SU-DHL-6 (cell line): ENCODE data around the gene HDDC3.

Source experiments
- H2AFZ ChIP-seq: fragments of 200-600 bp; sonication (generic); 2 replicates; pipeline ENCODE4 v1.6.1; 2014; ENCODE audit warnings: low read depth, mild to moderate bottlenecking, moderate library complexity, mixed read lengths, antibody characterized with exemption, low read length; ENCODE audit not compliant: severe bottlenecking
- H3F3A ChIP-seq: fragments of 200-600 bp; shearing (Covaris generic); 2 replicates; pipeline ENCODE4 v1.6.0; 2016; ENCODE audit warnings: antibody characterized with exemption, mild to moderate bottlenecking; ENCODE audit not compliant: insufficient read depth
- H3K27ac ChIP-seq: fragments of 200-600 bp; sonication (generic); 2 replicates; pipeline ENCODE4 v1.5.1; 2016; ENCODE audit warnings: low read depth, mild to moderate bottlenecking, low read length, moderate library complexity, mixed read lengths
- H3K27me3 ChIP-seq: fragments of 200-600 bp; sonication (generic), shearing (Covaris generic); 2 replicates; pipeline ENCODE4 v1.6.0; 2014; ENCODE audit warnings: mild to moderate bottlenecking, low read length
- H3K36me3 ChIP-seq: fragments of 200-600 bp; sonication (generic); 2 replicates; pipeline ENCODE4 v1.6.1; 2014; ENCODE audit warnings: mild to moderate bottlenecking, low read length, mixed read lengths
- H3K4me2 ChIP-seq: fragments of 300-600, 200-600 bp; shearing (Covaris generic), sonication (generic); 2 replicates; pipeline ENCODE4 v1.6.0; 2014; ENCODE audit warnings: low read length, low read depth, mild to moderate bottlenecking; ENCODE audit not compliant: poor library complexity, severe bottlenecking
- H3K4me3 ChIP-seq: fragments of 200-600 bp; sonication (generic); 2 replicates; pipeline ENCODE4 v1.5.1; 2014; ENCODE audit warnings: antibody characterized with exemption, low read length, mild to moderate bottlenecking, mixed read lengths; ENCODE audit not compliant: insufficient read depth, poor library complexity, severe bottlenecking
- H3K79me2 ChIP-seq: fragments of 200-600 bp; sonication (generic); 2 replicates; pipeline ENCODE4 v1.6.1; 2014; ENCODE audit warnings: mild to moderate bottlenecking, low read length, moderate library complexity; ENCODE audit not compliant: insufficient read depth
- H3K9ac ChIP-seq: fragments of 200-600 bp; sonication (generic); 2 replicates; pipeline ENCODE4 v1.7.0; 2014; ENCODE audit warnings: mild to moderate bottlenecking, low read length
- H3K9me2 ChIP-seq: fragments of 200-600 bp; sonication (generic); replicated peaks from 2 replicates; pipeline ENCODE4 v1.6.1; 2014; ENCODE audit warnings: low read length; ENCODE audit not compliant: insufficient read depth
- H3K9me3 ChIP-seq: fragments of 200-600 bp; sonication (generic); 2 replicates; pipeline ENCODE4 v1.6.1; 2014; ENCODE audit warnings: low read length, mixed read lengths; ENCODE audit not compliant: insufficient read depth
- H4K20me1 ChIP-seq: fragments of 200-600 bp; sonication (generic); 2 replicates; pipeline ENCODE4 v1.6.1; 2014; ENCODE audit warnings: low read depth, mild to moderate bottlenecking, antibody characterized with exemption, low read length, moderate library complexity, mixed read lengths
- EZH2phosphoT487 ChIP-seq: fragments of 200-600 bp; sonication (generic), shearing (Covaris generic); conservative IDR thresholded peaks from 2 replicates; pipeline ENCODE4 v1.6.1; 2018; ENCODE audit warnings: mild to moderate bottlenecking, antibody characterized with exemption, low read length, moderate library complexity, mixed read lengths
- TF ChIP-seq, protein P1 (sequence below): fragments of 200-600 bp; sonication (generic); IDR thresholded peaks from one replicate; pipeline ENCODE4 v1.5.1; 2017; ENCODE audit warnings: antibody characterized with exemption, mild to moderate bottlenecking, low read length, moderate library complexity; ENCODE audit not compliant: insufficient read depth, poor library complexity, severe bottlenecking

Gene HDDC3

DNA sequence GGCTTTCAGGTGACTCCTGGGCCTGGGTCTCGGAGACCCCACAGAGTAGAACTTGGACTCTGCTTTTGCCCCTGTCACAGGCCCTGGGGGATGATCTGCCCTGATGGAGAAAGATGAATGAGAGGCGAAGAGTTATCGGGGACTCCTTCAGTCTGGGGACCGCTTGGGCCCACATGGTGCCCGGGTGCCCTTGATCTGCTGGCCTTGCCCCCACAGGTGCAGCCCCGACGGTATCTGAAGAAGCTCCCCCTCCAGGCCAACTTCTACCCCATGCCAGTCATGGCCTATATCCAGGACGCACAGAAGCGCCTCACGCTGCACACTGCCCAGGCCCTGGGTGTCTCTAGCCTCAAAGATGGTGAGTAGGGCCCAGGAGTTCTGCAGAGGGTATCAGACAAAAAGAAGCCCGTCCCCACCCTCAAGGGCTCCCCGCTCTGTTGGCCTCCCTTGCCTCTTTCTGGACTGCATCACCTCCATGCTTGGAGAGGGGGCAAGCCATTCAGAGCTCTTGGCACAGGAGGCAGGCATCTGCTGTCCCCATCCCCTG, 18.9 kb downstream of the HDDC3 start:
- no peak for TF ChIP-seq EZH2phosphoT487
- TF ChIP-seq, protein P1, sequence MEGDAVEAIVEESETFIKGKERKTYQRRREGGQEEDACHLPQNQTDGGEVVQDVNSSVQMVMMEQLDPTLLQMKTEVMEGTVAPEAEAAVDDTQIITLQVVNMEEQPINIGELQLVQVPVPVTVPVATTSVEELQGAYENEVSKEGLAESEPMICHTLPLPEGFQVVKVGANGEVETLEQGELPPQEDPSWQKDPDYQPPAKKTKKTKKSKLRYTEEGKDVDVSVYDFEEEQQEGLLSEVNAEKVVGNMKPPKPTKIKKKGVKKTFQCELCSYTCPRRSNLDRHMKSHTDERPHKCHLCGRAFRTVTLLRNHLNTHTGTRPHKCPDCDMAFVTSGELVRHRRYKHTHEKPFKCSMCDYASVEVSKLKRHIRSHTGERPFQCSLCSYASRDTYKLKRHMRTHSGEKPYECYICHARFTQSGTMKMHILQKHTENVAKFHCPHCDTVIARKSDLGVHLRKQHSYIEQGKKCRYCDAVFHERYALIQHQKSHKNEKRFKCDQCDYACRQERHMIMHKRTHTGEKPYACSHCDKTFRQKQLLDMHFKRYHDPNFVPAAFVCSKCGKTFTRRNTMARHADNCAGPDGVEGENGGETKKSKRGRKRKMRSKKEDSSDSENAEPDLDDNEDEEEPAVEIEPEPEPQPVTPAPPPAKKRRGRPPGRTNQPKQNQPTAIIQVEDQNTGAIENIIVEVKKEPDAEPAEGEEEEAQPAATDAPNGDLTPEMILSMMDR = no peak
- Histone ChIP-seq H3K79me2 (no peaks in the 10 kb centered on the region), H3K27me3 (no peaks in the 10 kb centered on the region), H3K27ac (no peak overlapping the region), H3K9me3 (no peaks in the 10 kb centered on the region), H3F3A (no peaks in the 10 kb centered on the region), H3K4me3 (no peak overlapping the region), H3K4me2 (no peak overlapping the region), H4K20me1 (no peaks in the 10 kb centered on the region), H3K9ac (no peak overlapping the region), H3K9me2 (no peaks in the 10 kb centered on the region), H2AFZ (no peak overlapping the region), H3K36me3 (no peaks in the 10 kb centered on the region)

DNA sequence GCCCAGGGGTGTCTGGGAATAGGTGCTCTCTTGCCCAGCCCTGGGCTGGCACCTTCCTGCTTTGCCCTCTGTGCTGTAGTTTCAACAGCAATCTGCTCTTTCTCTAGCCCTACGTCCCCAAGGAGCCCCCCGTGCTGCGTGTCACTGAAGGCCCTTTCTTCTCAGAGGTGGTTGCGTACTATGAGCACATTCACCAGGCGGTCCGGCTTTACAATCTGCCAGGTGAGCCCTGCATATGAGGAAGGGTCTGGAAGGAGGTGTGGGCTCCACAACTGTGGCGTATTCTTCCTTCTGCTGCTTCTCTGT, 19.6 kb downstream of the HDDC3 start:
- Histone ChIP-seq H3K4me2 (no peak overlapping the region), H3F3A (no peaks in the 10 kb centered on the region), H3K9ac (no peak overlapping the region), H4K20me1 (no peaks in the 10 kb centered on the region), H3K79me2 (no peaks in the 10 kb centered on the region), H3K9me3 (no peaks in the 10 kb centered on the region), H3K36me3 (no peaks in the 10 kb centered on the region), H3K9me2 (no peaks in the 10 kb centered on the region), H3K27me3 (no peaks in the 10 kb centered on the region), H3K27ac (no peak overlapping the region), H2AFZ (no peak overlapping the region), H3K4me3 (no peak overlapping the region)
- TF ChIP-seq, protein P1 = no peak
- TF ChIP-seq EZH2phosphoT487 = no peak

DNA sequence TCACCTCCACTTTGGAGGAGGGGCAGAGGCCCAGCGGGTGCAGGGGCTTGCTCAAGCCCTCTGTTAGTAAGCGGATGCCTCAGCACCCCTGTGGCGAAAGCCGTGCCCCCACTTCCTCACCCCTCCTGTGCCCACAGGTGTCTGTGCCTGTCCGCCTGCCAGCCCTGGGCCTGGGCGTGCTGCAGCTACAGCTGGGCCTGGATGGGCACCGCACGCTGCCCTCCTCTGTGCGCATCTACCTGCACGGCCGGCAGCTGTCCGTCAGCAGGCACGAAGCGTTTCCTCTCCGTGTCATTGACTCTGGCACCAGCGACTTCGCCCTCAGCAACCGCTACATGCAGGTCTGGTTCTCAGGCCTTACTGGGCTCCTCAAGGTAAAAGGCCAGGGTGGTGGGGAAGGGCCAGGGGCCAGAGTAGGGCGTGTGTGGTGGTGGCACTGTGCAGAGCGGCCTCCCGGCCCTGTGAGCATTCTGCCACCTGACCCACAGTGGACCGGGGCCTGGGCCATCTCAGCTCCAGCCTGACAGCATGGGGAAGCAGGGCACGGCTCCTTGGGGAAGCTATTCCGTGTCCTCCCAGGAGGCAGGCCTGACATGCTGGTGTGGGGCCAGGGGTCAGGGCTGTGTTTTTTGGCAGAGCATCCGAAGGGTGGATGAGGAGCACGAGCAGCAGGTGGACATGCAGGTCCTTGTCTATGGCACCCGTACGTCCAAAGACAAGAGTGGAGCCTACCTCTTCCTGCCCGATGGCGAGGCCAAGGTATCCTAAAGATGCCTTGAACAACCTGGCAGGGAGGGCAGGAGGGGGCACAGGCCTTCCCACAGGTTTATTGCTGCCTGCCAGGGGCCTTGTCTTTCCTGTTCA, 20.2 kb downstream of the HDDC3 start:
- H3K9me2 ChIP-seq = no peaks in the 10 kb centered on the region
- no peaks in the 10 kb centered on the region for H3K36me3 ChIP-seq
- no peak overlapping the region for H2AFZ ChIP-seq
- no peaks in the 10 kb centered on the region for H3K27me3 ChIP-seq
- no peaks in the 10 kb centered on the region for H4K20me1 ChIP-seq
- H3K79me2 ChIP-seq = no peaks in the 10 kb centered on the region
- no peak overlapping the region for H3K4me2 ChIP-seq
- no peaks in the 10 kb centered on the region for H3F3A ChIP-seq
- TF ChIP-seq, protein P1 = no peak
- no peak for TF ChIP-seq EZH2phosphoT487
- no peaks in the 10 kb centered on the region for H3K9me3 ChIP-seq
- no peak overlapping the region for H3K9ac ChIP-seq
- H3K27ac ChIP-seq = no peak overlapping the region
- no peak overlapping the region for H3K4me3 ChIP-seq
